ENCODE measurements around the gene PKMYT1.

The PKMYT1 gene

GRCh38 chr16:2991566-2992261 lies 11.5 kb upstream of the PKMYT1 start:
- Histone ChIP-seq H4K20me1 (ENCODE audit: low read depth, low read length) (no peaks in the 10 kb centered on the region), H3K36me3 (ENCODE audit: low read length) (no peaks in the 10 kb centered on the region), H3K4me2 (ENCODE audit: low read depth, low read length, poor library complexity, severe bottlenecking) (no peak overlapping the region), H3F3A (ENCODE audit: insufficient read depth) (no peaks in the 10 kb centered on the region), H3K9me2 (replicated peaks; ENCODE audit: insufficient read depth, low read length) (no peaks in the 10 kb centered on the region), H3K9ac (ENCODE audit: low read length) (no peak overlapping the region), H3K9me3 (ENCODE audit: insufficient read depth, low read length) (no peaks in the 10 kb centered on the region), H3K27me3 (ENCODE audit: low read length) (no peaks in the 10 kb centered on the region), H3K79me2 (ENCODE audit: insufficient read depth, low read length) (no peaks in the 10 kb centered on the region), H2AFZ (ENCODE audit: low read depth, low read length, severe bottlenecking) (no peak overlapping the region), H3K27ac (ENCODE audit: low read depth, low read length) (no peak overlapping the region), H3K4me3 (ENCODE audit: insufficient read depth, low read length, poor library complexity, severe bottlenecking) (no peak overlapping the region)
- TF ChIP-seq EZH2phosphoT487 (conservative IDR thresholded peaks at IDR 0.05; ENCODE audit: low read length): no peak

GRCh38 chr16:2990891-2991290 lies 10.6 kb upstream of the PKMYT1 start:
- no peak for TF ChIP-seq EZH2phosphoT487 (conservative IDR thresholded peaks at IDR 0.05; ENCODE audit: low read length)
- TF ChIP-seq, protein P1, sequence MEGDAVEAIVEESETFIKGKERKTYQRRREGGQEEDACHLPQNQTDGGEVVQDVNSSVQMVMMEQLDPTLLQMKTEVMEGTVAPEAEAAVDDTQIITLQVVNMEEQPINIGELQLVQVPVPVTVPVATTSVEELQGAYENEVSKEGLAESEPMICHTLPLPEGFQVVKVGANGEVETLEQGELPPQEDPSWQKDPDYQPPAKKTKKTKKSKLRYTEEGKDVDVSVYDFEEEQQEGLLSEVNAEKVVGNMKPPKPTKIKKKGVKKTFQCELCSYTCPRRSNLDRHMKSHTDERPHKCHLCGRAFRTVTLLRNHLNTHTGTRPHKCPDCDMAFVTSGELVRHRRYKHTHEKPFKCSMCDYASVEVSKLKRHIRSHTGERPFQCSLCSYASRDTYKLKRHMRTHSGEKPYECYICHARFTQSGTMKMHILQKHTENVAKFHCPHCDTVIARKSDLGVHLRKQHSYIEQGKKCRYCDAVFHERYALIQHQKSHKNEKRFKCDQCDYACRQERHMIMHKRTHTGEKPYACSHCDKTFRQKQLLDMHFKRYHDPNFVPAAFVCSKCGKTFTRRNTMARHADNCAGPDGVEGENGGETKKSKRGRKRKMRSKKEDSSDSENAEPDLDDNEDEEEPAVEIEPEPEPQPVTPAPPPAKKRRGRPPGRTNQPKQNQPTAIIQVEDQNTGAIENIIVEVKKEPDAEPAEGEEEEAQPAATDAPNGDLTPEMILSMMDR (IDR thresholded peaks at IDR 0.05; ENCODE audit: insufficient read depth, low read length, poor library complexity, severe bottlenecking): no peak
- Histone ChIP-seq H4K20me1 (ENCODE audit: low read depth, low read length) (no peaks in the 10 kb centered on the region), H3K4me2 (ENCODE audit: low read depth, low read length, poor library complexity, severe bottlenecking) (no peak overlapping the region), H3K9me3 (ENCODE audit: insufficient read depth, low read length) (no peaks in the 10 kb centered on the region), H3K27me3 (ENCODE audit: low read length) (no peaks in the 10 kb centered on the region), H2AFZ (ENCODE audit: low read depth, low read length, severe bottlenecking) (no peak overlapping the region), H3K36me3 (ENCODE audit: low read length) (no peaks in the 10 kb centered on the region), H3K79me2 (ENCODE audit: insufficient read depth, low read length) (no peaks in the 10 kb centered on the region), H3K27ac (ENCODE audit: low read depth, low read length) (no peak overlapping the region), H3F3A (ENCODE audit: insufficient read depth) (no peaks in the 10 kb centered on the region), H3K4me3 (ENCODE audit: insufficient read depth, low read length, poor library complexity, severe bottlenecking) (no peak overlapping the region), H3K9ac (ENCODE audit: low read length) (no peak overlapping the region), H3K9me2 (replicated peaks; ENCODE audit: insufficient read depth, low read length) (no peaks in the 10 kb centered on the region)

GRCh38 chr16:2988590-2989099 lies 8.4 kb upstream of the PKMYT1 start:
- no peak overlapping the region for H3K27ac ChIP-seq (ENCODE audit: low read depth, low read length)
- no peak overlapping the region for H3K4me2 ChIP-seq (ENCODE audit: low read depth, low read length, poor library complexity, severe bottlenecking)
- TF ChIP-seq EZH2phosphoT487 (conservative IDR thresholded peaks at IDR 0.05; ENCODE audit: low read length): no peak
- TF ChIP-seq, protein P1 (IDR thresholded peaks at IDR 0.05; ENCODE audit: insufficient read depth, low read length, poor library complexity, severe bottlenecking): no peak
- no peaks in the 10 kb centered on the region for H3K27me3 ChIP-seq (ENCODE audit: low read length)
- no peaks in the 10 kb centered on the region for H4K20me1 ChIP-seq (ENCODE audit: low read depth, low read length)
- no peaks in the 10 kb centered on the region for H3K9me3 ChIP-seq (ENCODE audit: insufficient read depth, low read length)
- no peaks in the 10 kb centered on the region for H3K79me2 ChIP-seq (ENCODE audit: insufficient read depth, low read length)
- no peak overlapping the region for H2AFZ ChIP-seq (ENCODE audit: low read depth, low read length, severe bottlenecking)
- no peak overlapping the region for H3K9ac ChIP-seq (ENCODE audit: low read length)
- no peaks in the 10 kb centered on the region for H3K36me3 ChIP-seq (ENCODE audit: low read length)
- H3F3A ChIP-seq (ENCODE audit: insufficient read depth): no peaks in the 10 kb centered on the region
- H3K9me2 ChIP-seq (replicated peaks; ENCODE audit: insufficient read depth, low read length): no peaks in the 10 kb centered on the region
- H3K4me3 ChIP-seq (ENCODE audit: insufficient read depth, low read length, poor library complexity, severe bottlenecking): no peak overlapping the region

DNA sequence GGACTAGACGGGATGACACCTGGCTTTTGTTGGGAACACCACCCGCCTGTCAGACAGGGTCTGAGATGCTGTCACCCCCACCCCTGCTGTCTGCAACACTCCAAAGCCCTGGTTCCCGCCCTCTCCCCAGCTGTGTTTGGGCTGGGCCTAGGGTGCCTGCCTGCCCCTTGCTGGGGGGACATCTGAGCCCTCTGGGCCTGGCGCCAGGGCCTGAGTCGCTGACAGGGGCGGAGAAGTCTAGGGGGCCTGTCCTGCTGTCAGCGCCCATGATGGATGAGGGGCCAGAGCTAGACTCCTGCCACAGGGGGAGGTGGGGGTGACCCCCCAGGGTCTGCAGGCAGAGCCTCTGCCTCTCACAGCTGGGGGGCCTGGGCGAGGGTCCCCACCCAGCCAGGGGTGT lies 7.6 kb upstream of the PKMYT1 start:
- Histone ChIP-seq H2AFZ (ENCODE audit: low read depth, low read length, severe bottlenecking) (no peak overlapping the region), H3K79me2 (ENCODE audit: insufficient read depth, low read length) (no peaks in the 10 kb centered on the region), H3K36me3 (ENCODE audit: low read length) (no peaks in the 10 kb centered on the region), H3K4me2 (ENCODE audit: low read depth, low read length, poor library complexity, severe bottlenecking) (no peak overlapping the region), H3K9me2 (replicated peaks; ENCODE audit: insufficient read depth, low read length) (no peaks in the 10 kb centered on the region), H3K4me3 (ENCODE audit: insufficient read depth, low read length, poor library complexity, severe bottlenecking) (no peak overlapping the region), H3K27ac (ENCODE audit: low read depth, low read length) (no peak overlapping the region), H4K20me1 (ENCODE audit: low read depth, low read length) (no peaks in the 10 kb centered on the region), H3F3A (ENCODE audit: insufficient read depth) (peaks cover 7% of the 10 kb centered on the region), H3K9ac (ENCODE audit: low read length) (no peak overlapping the region), H3K27me3 (ENCODE audit: low read length) (no peaks in the 10 kb centered on the region), H3K9me3 (ENCODE audit: insufficient read depth, low read length) (no peaks in the 10 kb centered on the region)
- TF ChIP-seq, protein P1 (IDR thresholded peaks at IDR 0.05; ENCODE audit: insufficient read depth, low read length, poor library complexity, severe bottlenecking): no peak
- TF ChIP-seq EZH2phosphoT487 (conservative IDR thresholded peaks at IDR 0.05; ENCODE audit: low read length): no peak
